Fibroblast of peridontal ligament (primary cell): ENCODE measurements around the gene ADGRF3.
"Not testable (repeated sequence)": the region's sequence is repeated elsewhere in the genome, so short reads cannot be mapped to it uniquely, and the experiment has no call there.

Source experiments
- DNase-seq: peaks from one replicate; pipeline ENCODE4 v3.0.0-alpha.2; 2010; ENCODE audit errors: extremely low read depth

The ADGRF3 gene

DNA sequence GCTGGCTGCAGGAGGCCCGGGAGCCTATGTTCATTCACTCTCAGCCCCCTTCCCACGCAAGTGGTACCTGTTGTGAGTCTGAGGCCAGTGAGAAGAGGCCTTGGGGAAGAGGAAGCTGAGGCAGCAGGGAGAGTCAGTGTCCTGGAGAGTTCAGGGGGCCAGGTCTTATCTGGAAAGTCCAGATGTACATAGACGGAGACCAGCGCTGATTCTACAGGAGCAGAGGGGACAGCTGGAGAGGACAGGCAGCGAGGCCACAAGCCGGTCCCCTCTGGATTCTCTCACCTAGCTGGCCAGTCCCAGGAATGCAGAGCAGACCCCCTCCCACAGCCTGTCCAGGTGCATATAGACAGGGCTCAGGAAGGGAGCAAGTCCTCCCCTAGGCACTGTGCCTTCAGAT is 29.7 kb downstream of the ADGRF3 start:
- DNase-seq: no peak

DNA sequence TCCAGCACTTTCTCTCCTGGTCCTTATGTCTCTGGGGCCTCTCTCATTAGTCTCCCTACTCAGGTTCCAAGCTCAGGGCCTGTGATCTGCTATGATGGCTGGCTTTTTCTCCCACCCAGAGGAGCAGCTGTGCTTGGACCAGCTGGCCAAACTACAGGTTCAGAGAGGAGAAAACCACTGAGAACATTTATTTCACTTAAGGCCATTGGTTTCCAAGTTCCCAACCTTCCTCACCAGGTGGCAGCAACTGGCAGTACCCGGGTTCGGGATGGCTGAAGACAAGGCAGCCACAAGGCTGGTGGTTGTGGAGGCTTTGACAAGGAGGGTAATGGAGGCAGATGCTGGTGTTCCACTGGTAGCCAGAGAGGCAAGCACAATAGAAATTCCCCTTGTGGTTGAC is 30.5 kb downstream of the ADGRF3 start:
- DNase-seq: no peak

DNA sequence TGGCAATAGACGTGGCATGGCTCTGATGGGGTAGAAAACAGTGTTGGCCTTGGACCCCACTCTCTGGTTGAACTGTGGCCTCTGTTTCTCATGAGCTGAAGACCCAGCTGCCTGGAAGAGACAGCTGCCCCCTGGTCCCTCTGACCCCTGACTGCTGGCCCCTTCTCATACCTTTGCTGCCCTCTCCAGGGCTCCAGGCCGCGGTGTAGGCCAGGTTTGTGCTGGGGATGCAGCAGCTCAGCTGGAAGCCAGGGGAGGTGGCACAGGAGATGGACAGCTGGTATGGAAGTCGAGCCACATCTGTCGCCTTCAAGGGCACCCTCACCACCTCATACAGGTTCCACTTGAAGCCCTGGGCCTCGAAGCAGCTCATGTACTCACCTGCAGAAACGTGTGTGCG is 32.3 kb downstream of the ADGRF3 start:
- DNase-seq: no peak

DNA sequence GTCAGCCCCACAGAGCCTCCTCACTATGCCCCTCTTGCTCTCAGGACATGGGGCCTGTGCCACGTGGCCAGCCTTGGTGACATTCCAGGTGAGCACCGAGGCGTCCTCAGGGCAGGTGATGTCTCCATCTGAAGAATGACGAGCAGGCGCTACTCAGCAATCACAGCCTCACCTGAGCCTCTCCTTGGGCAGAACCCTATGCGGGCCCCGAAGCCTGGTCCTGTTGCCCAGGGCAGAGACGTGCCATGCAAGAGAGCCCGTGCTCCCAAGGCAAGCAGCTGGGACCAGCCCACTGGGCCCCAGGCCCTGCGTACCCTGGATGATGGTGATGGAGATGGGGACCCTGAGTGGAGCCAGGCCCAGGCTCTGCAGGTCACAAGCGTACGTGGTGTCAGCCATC is 33.1 kb downstream of the ADGRF3 start:
- no peak for DNase-seq

DNA sequence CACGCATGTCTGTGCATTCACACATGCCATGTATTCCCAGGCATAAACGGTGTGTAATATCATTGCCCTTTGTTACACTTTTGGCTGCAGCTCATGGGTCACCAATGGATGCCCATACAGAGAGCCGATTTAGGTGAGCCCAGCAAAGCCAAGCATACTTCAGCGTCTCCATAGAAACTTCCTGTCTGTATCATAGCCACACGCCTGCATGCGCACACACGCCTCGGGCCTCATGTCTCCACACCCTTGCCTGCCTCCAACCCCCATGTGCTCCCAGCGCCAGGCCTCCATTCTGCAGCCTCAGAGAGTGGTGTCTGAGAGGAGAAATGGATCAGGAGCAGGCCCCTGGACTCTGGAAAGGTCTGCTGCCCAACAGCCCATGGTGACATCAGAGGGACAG is 34.1 kb downstream of the ADGRF3 start:
- no peak for DNase-seq

DNA sequence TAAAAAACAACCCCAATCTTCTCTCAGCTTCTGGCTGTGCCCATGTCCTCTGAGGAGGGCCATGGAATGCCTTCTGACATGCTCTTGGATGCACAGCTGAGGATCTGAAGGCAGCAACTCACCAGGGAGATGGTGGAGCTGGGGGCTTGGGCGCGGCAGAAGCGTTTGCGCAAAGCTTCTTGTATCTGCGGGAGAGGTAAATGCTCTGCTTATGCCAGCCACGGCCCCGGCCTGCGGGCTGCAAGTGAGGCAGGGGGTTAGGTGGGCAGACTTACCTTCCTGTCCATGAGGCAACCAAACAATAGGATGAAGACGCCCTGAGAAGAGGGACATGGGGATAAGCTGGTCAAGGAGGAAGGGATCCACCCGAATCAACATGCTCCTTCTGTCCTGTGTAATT is 36.7 kb downstream of the ADGRF3 start:
- DNase-seq: no peak

DNA sequence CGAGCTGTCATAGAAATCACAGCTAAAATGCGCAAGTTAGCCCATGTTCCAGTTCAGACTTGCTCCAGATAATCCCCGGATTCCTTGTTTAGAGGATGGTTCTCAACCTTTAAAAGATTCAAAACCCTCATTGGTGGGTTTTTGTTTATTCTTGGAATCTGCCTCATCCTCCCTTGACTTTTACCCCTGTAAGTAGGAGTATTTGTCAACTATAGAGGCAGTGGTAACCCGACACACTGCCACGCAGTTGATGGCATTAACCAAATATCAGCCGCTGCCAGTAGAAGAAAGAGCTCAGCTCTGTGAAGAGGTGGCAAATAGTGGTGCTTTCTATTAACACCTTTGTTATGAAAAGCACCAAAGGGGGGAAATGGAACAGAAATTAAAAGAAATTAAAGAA is 41.0 kb downstream of the ADGRF3 start:
- DNase-seq: no peak

DNA sequence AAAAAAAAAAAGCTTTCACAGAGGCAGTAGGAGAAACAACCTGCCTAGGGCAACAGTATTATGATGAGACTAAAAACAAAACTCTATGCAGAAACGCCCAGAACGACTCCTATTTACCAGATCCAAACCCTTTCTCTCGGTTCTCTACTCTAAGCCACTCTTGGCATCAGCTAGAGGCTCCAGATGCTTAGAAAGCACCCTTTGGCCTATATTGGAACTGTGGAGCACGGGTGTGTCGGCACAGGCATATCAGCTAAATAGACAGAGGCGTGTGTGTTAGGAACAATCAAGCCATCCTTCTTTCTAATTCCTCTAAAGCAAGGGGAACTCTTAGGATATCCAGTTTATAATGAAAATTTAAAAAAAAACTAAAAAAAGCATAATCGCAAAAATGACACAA is 41.5 kb downstream of the ADGRF3 start:
- DNase-seq: not testable (repeated sequence)

DNA sequence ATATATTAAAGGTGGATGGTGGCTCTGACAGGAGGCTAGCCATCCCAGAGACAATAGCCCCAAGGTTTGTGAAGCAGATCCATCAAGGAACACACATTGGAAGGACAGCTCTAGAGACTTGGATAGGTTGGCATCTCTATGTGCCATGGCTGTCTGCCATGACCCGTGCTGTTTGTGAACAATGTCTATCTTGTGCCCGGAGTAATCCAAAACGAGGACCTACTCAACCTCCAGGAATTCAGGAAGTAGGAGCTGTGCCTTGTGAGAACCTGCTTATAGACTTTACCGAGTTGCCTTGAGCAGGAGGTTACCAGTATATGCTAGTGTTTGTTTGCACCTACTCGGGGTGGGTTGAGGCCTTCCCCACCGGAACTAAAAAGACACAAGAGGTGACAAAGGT is 43.7 kb downstream of the ADGRF3 start:
- DNase-seq: no peak

DNA sequence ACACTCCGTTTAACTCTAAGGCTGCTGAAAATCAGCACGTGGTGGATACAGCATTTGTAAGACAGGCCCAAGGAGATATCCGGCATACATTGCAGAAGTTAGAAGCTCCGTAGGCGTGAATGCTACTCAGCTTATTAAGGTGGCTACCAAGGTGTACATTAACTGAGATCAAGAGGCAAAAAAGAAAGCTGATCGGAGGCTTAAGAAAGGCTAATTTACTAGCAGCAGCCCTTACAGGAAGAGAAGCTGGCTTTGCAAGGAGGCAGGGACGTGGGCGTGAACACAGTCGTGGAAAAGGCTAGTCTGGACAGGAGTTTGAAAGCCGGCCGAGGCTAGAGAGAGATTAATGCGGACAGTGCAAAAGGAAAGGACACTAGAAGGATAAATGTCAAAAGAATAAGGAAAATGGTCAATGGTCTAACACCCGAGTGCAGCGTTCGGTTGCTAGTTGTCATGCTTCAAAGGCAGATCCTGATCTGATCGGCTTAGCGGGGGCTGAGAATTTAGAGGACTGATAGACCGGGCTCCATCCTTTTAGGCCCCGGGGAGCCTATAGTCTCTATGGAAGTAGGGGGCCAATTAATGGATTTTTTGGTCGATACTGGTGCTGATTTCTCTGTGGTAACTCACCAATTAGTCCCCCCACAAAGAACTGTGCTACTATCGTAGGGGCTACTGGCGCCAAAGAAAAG is 46.2 kb downstream of the ADGRF3 start:
- DNase-seq: peak; percentile 52

DNA sequence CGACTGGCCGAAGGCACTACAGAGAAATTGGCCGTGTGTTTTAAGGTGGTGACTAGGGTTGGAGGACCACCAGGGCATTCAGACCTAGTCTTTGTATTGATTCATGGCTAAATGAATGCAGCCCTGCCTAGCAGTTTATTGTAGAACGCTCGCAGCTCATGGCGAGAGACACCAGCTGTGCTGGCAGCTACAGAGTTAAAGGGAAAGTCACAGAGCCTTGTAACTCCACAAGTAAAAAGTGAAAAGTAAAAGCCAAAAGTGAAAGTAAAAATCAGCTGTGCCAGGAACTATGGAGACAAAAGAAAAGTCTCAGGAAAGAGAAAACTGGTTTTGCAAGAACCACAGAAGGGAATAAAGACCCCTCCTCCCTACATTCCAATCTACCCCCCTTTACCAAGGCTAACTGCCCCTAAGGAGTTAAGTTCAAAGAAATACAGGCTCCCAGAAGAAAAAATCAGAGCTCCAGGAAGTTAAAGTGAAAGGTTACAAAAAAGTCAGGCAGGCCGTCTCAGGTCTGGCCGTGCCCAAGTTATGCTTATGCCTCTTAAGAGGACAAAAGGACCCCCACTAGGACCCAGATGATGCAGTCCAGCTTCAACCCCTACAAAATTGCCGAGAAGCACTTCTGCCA is 47.0 kb downstream of the ADGRF3 start:
- peak; percentile 80 for DNase-seq

DNA sequence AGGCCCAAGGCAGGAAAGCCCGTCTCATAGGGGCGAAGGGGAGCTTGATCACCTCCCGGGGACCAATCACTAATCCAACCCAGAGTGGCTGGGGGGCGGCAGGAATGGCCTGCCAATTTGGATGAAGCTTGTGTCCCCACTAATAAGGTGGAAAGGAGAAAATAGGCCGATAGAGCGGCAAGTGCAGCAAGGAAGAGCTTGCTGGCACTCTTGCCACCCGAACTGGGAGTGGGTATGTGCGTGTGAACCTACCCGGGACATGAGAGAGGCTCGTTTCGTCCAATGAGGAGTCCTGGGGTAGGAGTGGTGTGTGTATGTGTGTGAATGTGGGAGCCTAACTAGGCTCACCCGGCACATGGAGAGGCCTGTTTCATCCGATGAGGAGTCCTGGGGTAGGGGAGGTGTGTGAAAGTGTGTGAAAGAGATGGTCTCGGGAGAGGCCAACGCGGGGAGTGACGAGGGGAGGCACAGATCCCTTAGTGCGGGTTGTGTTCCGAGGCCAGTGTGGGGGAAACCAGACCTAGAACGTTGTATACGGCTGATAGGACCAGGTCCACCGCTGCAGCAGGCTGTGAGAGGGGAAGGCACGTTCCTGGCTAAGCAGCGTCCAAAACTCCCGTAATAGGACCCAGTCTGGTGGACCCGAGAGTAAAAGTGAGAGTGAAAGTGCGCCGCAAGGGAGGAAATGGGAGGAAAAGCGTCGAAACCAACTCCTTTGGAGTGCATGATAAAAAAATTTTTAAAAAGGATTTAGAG is 47.8 kb downstream of the ADGRF3 start:
- peak; percentile 67 for DNase-seq

DNA sequence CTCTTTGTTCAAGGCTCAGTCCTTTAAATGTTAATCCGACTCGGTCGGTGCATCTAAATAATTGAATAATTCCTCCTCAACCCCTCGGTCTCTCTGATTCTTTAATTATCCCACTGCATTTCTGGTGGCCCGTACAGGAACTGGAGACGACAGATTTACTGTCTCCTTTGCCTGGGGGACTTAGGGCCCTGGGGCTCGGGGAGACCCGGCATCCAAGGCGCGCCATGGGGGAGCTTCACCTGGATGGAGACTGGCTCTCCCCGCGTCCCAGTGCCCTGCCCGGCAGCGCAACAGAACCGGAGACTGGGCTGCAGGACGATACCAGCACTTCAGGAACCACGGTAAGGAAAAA is 48.3 kb downstream of the ADGRF3 start:
- DNase-seq: peak; percentile 2

DNA sequence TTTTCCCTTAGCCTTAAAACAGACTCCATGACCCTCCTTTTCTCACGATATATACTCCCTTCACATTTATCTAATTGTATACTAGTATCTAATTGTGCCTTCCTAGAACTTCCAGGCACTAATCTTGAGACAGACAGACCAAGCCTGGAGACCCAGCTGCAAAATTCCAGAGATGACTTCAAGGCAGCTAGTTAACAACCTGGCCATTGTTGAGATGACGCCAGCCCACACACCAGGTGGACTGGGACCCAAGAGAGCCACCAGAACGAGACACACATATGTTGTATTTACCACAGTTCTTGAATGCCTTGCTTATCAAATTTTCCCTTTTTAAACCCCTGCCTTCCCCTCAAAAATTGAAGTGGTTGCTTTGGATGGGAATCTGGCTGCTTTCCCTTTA is 49.5 kb downstream of the ADGRF3 start:
- no peak for DNase-seq

DNA sequence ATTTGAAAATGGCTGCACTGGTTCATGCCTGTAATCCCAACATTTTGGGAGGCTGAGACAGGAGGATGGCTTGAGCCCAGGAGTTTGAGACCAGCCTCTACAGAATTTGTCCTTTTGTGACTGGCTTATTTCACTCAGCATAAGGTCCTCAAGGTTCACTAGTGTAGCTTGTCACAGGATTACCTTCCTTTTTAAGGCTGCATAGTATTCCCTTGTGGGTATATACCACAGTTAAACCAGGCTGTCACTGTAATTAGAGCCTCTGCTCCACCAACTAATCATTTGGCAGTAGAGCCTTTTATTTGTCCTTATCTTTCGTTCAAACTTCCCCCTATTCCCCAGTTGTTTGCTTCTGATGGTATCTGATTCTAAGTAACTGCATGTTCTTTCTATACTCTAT is 51.1 kb downstream of the ADGRF3 start:
- DNase-seq: no peak

DNA sequence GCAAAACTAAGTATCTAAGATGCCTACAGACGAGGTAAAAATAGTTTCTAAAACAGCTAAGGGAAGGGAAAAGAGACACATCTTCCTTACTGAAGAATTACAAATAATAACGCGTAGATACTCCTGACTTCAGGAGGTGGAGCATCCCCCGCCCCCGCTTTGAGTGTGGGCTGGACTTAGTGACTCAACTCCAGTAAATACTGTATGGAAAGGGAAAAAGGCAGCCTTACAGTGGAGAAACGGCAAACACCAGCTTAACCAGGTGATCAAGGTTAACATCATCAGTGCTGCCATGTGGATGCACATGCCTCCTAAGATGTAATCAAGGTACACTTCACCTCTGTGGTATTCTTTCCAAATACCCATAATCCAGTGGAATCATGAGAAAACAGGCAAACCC is 53.9 kb downstream of the ADGRF3 start:
- peak; percentile 27 for DNase-seq

DNA sequence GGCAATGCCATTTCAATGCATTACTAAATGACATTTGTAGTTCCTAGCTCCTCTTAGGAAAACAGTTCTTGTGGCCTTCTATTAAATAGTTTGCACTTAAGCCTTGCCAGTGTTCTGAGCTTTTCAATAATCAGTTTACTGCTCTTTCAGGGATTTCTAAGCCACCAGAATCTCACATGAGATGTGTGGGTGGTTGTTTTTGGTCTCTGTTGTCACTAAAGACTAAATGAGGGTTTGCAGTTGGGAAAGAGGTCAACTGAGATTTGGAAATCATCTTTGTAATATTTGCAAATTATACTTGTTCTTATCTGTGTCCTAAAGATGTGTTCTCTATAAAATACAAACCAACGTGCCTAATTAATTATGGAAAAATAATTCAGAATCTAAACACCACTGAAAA is 56.6 kb downstream of the ADGRF3 start:
- no peak for DNase-seq

DNA sequence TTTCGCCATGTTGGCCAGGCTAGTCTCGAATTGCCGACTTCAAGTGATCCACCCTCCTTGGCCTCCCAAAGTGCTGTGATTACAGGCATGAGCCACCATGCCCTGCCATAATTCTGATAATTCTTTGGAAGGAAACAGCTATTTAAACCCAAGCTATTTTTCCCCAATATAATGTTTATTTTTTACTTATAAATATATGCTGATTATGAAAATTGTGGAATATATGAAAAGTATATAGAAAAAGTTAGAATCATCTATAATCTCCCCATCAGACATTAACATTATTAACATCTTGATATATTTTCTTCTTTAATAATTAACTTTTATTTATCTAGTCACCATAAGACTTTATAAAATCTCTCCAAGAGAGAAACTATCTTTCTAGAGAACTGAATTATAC is 60.7 kb downstream of the ADGRF3 start:
- DNase-seq: no peak

DNA sequence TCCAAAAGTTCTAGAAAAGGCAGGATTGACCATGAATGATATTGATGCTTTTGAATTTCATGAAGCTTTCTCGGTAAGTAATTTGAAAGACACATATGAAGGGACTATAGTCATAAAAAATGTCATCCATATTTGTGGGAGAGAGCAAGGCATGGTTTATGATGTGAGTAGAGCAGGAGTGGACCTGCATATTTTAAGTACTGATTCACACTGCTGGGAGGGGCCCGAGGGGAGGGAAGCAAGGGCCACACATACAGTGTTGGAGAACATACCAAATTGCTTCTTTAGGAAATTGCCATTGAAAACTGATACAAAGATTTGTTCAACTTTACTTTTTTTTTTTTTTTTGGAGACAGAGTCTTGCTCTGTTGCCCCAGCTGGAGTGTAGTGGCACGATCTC is 62.5 kb downstream of the ADGRF3 start:
- no peak for DNase-seq

DNA sequence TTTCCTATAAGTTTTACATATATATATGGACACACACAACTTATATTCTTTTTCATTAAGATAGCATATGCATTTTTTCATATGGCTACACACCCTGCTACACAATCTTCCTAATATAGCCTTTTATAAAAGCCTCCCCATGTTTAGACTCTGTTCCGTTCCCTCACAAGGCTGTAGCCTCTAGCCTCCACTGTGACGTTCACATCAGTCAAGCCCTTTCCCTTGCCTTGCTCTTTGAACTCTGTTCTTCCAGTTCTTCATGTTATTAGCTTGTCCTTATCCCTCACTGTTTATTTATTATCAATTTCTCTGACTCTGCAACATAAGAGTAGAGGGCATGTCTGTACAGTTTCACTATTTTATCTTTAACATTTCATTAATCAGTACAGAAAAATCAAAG is 63.0 kb downstream of the ADGRF3 start:
- DNase-seq: no peak

DNA sequence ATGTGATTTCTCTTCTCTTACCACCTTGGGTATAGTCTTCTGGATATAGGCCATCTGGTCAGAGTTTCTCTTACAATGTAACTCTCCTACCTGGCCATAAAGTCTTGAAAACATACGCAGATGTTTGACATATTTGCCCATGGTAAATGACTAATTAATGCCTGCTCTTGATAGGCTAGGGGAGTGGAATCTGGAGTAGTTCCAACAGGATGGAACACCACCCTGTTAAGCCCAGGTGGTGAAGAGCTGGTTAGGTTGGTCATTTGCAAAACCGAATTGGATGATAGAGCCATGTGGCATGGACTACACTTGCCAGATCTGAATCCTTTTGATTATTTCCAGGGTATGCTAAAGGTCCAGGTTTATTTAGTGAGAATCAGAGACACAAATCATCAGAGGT is 65.4 kb downstream of the ADGRF3 start:
- DNase-seq: no peak

DNA sequence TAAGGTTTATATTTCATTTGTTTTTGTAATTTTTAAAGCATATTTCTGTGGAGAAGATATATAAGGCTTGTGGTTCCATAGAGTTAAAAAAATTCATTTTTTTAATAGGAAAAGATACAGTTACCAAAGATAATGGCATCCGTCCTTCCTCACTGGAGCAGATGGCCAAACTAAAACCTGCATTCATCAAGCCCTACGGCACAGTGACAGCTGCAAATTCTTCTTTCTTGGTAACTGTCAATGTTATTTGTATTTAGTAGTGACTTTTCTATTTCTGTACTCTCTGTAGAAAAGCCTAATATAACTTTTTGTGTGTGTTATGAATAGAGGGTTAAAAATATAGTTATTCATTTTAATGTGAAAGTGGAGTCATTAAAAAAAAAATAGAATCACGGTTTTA is 66.7 kb downstream of the ADGRF3 start:
- no peak for DNase-seq

DNA sequence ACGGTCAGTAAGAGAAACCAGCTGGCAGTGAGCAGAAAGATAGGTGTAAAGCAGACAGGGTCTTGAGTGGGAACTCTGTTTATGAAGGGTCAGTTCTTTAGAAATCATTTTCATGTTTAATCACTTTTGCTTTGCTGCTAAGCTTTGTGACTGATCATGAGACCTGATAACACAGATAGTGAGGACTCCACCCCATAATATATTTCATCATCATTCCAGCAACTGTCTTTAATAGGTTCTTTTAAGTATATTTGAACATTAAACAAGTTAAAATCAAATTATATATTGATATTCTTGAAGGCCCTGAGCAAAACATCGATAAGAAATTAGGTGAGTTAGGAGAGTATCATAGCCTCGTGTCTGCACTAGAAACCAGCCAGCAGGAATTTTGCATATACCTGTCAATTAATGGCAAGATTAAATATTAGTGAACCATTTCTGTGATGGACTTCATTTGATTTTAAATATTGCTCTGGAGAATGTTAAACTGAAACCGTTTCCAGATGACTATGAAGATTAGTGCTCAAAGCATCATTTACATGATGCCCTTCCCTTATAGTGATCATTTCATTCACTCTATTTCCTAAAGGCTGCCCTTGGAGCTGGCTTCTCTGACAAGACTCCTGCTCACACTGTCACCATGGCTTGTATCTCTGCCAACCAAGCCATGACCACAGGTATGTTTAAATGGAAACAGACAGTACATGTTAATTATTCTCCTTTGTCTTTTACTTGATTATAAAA is 69.9 kb downstream of the ADGRF3 start:
- no peak for DNase-seq
